Naive thymus-derived CD8-positive, alpha-beta T cell (primary cell): ENCODE results near the gene ACY1. TPM values are rescaled to one million over a fixed set of nuclear protein-coding genes. Genes with fewer than 3 reads are reported as not detected.
A peak's percentile ranks its signal among the peaks of the same experiment; 100 is the strongest.

ENCODE experiments used
- ATAC-seq, 2 donors: fragments of 150-1000 bp; cut with Tn5 transposase in 1 of 2; sonication (Bioruptor Pico), chemical (Tn5 transposase) in 1 of 2; 1 replicate in 1 of 2; 2 replicates in 1 of 2; pipeline ENCODE4 v1.10.0; 2021; ENCODE audit warnings: mild to moderate bottlenecking in 2 of 2, moderate library complexity in 2 of 2
- POLR2A ChIA-PET: fragments of 350-600 bp; sonication (Branson Sonifier 250); formaldehyde crosslinking; loops from one replicate; lab custom pipeline; 2021; ENCODE audit warnings: antibody characterized with exemption; lab: Charles Lee
- DNase-seq, 10 donors: peaks; one replicate each; pipeline versions ENCODE4 v3.0.0 to v3.0.0-alpha.2; 2020 to 2022
- H3K27ac Mint-ChIP-seq, 10 donors: one replicate each; pipeline ENCODE4 v1.8.0; 2020 to 2022; ENCODE audit warnings: mild to moderate bottlenecking in 10 of 10, mixed read lengths in 10 of 10, moderate library complexity in 4 of 10, inconsistent platforms in 1 of 10
- H3K27me3 Mint-ChIP-seq, 5 donors: one replicate each; pipeline ENCODE4 v1.8.0; 2021 to 2022; ENCODE audit warnings: mixed read lengths in 5 of 5
- H3K36me3 Mint-ChIP-seq, 3 donors: one replicate each; pipeline ENCODE4 v1.8.0; 2020 to 2022; ENCODE audit warnings: mixed read lengths in 3 of 3, mild to moderate bottlenecking in 2 of 3, inconsistent platforms in 1 of 3
- H3K4me1 Mint-ChIP-seq, 4 donors: one replicate each; pipeline ENCODE4 v1.8.0; 2021 to 2022; ENCODE audit warnings: mixed read lengths in 4 of 4
- H3K4me3 Mint-ChIP-seq, 10 donors: one replicate each; pipeline ENCODE4 v1.8.0; 2020 to 2022; ENCODE audit warnings: mild to moderate bottlenecking in 10 of 10, mixed read lengths in 10 of 10, moderate library complexity in 6 of 10, inconsistent platforms in 1 of 10
- H3K9me3 Mint-ChIP-seq, 9 donors: one replicate each; pipeline ENCODE4 v1.8.0; 2020 to 2022; ENCODE audit warnings: mixed read lengths in 9 of 9, mild to moderate bottlenecking in 3 of 9, inconsistent platforms in 1 of 9, moderate library complexity in 1 of 9
- polyA plus RNA-seq, 3 donors: library from polyadenylated mRNA; unstranded; fragments of 300-500 nt; fragmentation: Illumina TruSeq; gene quantifications; one replicate each; pipeline ENCODE4 v1.2.3, GENCODE V29; 2021
- total RNA-seq, 8 experiments: library from RNA in 2 of 8; stranded (reverse) in 2 of 8; gene quantifications; one replicate each; pipeline ENCODE4 v1.2.3 and lab custom pipeline; 2021 to 2026

Gene ACY1
- total and polyA plus RNA-seq, 5 experiments from 2014 or later = 14.1 to 28.5 (median 18.5) TPM

DNA sequence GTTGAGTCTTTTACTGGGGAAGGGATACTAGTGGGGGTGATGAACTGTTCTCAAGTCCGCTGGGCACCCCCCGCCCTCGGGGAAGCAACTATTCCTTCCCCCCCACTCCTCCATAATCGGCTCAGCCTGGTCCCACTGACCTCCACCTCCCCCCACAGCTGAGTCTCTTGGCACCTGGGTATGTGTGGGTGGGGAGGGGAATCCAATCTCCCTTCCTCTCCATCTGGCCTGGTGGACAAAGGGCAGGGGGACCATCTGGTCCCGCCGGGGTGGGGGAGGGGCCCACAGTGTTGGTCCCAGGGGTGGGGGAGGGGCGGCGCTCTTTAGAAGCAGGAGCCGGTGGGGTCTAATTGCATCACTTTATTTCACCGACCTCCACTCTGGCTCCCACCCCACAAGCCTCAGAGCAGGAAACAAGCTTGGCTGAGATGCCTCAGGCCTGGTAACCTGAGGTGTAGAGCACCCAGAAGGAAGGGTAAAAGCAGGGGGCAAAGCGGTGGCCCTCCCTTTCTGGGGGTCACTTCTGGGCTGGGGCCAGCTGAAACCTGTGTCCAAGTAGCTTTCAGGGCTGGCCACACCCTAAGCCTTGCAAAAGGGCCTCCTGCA is 15.1 kb upstream of the ACY1 start:
- Mint-ChIP-seq H3K4me1 (peaks cover 13 to 48% (median 30%) of the 10 kb centered on the region in 4 donors), H3K4me3 (peak overlapping the region; percentile 70 to 94 (median 82)), H3K9me3 (no peaks in the 10 kb centered on the region), H3K27me3 (no peaks in the 10 kb centered on the region), H3K27ac (peak overlapping the region in 6 of 10 donors; percentile 57 to 86 (median 73)), H3K36me3 (no peaks in the 10 kb centered on the region)
- POLR2A ChIA-PET = interaction anchor here (0.6 to 1.4 kb wide), 4 partner anchors 11 to 26 kb away, joined by 3 to 8 read pairs (median 4); partner anchors contain the start of genes ACY1, PARP3 and RRP9
- DNase-seq (no peak), ATAC-seq (peak; percentile 2 to 31)

DNA sequence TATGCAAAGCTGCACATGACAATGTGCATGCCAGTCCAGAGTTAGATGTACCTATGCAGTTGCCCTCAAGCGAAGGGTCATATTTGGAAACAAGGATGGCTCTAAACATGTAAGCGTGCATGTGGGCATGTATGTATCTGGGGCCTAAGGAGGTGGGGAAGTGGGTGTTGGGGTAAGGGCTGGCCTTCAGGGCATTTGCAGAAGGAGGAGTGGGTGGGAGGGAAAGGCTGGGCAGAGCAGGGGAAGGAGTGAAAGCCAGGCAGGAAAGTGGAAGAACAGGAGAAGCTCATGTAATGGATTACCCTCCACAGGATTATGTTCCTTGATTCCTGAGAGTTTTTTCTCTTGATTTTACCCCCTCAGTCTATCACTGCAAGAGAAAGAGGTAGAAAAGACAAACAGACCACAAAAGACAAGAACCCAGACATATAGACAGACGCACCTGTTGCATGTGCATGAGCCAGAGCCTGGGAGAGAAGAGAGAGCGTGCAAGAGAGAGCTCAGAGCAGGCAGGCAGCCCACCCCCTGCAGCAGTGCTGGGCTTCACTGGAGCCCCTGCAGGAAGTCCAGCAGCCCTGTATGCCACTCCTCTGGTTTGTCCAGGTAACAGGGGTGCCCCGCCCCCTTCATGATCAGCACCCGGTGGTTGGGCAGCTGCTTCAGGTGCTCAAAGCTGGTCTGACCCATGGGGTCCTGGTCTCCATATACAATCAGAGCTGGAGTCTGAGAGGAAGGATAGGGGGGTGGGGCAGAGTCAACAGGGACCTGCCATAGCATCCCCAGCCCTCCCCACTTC is 14.3 kb upstream of the ACY1 start:
- Mint-ChIP-seq H3K9me3 (no peaks in the 10 kb centered on the region), H3K36me3 (no peaks in the 10 kb centered on the region), H3K4me1 (peaks cover 19 to 52% (median 37%) of the 10 kb centered on the region in 4 donors), H3K27me3 (no peaks in the 10 kb centered on the region), H3K4me3 (peak overlapping the region; percentile 34 to 89 (median 80)), H3K27ac (peak overlapping the region in 9 of 10 donors; percentile 43 to 86 (median 71))
- DNase-seq (no peak), ATAC-seq (no peak)
- POLR2A ChIA-PET = interaction anchor here (0.5 to 1.4 kb wide), 2 partner anchors 14 to 381 kb away, joined by 4 read pairs; partner anchors contain the start of gene ACY1

GRCh38 chr3:51969841-51970240 is 13.5 kb upstream of the ACY1 start:
- no peaks in the 10 kb centered on the region for H3K9me3 Mint-ChIP-seq
- H3K4me3 Mint-ChIP-seq = peak overlapping the region in 1 of 10 donors; percentile 45
- no peaks in the 10 kb centered on the region for H3K27me3 Mint-ChIP-seq
- H3K36me3 Mint-ChIP-seq = no peaks in the 10 kb centered on the region
- POLR2A ChIA-PET = interaction anchor here (0.5 to 1.4 kb wide), 5 partner anchors 13 to 382 kb away, joined by 3 to 4 read pairs (median 3); partner anchors contain the start of gene ACY1
- ATAC-seq (no peak), DNase-seq (no peak)
- peak overlapping the region in 4 of 10 donors; percentile 17 to 24 (median 20) for H3K27ac Mint-ChIP-seq
- H3K4me1 Mint-ChIP-seq = peaks cover 20 to 57% (median 42%) of the 10 kb centered on the region in 4 donors

DNA sequence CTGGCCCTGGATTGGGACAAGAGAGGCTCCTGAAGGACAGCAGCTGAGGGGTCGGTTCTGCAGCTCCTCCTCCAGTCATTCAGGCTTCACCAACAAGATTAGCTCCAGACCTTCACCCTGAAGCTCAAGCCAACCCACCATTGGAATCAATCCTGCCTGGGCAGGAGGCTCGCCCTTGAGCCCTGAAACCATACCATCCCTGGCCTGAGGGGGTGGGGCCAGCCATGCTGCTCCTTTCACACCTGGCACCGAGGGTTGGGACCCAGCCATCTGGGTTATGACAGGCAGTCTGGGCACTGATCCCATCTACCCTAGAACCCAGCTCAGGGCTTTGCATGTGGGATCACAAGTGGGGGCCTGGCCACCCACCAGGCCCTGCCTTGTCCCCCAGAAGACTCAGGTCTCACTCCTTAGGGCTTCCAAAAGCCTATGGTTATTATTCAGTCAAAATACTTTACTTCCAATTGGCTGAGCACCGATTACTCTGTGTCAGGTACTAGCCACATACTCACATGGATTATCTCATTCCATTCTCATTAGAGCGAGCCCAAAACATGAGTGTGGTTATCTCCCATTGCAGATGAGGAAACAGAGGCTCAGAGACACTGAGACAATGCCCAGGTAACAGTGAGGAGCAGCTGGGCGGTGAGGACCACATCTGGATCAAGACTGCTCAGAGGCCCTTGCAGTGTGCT is 12.6 kb upstream of the ACY1 start:
- peak overlapping the region in 5 of 10 donors; percentile 24 to 43 (median 34) for H3K27ac Mint-ChIP-seq
- peak overlapping the region in 5 of 10 donors; percentile 9 to 21 (median 13) for H3K4me3 Mint-ChIP-seq
- H3K9me3 Mint-ChIP-seq = no peaks in the 10 kb centered on the region
- DNase-seq (no peak), ATAC-seq (no peak)
- no peaks in the 10 kb centered on the region for H3K27me3 Mint-ChIP-seq
- H3K36me3 Mint-ChIP-seq = no peaks in the 10 kb centered on the region
- POLR2A ChIA-PET = interaction anchor here (0.9 to 5.3 kb wide), 5 partner anchors 10 to 25 kb away, joined by 3 to 36 read pairs (median 3); partner anchors contain the start of genes ACY1 and RPL29
- peaks cover 23 to 54% (median 44%) of the 10 kb centered on the region in 4 donors for H3K4me1 Mint-ChIP-seq

DNA sequence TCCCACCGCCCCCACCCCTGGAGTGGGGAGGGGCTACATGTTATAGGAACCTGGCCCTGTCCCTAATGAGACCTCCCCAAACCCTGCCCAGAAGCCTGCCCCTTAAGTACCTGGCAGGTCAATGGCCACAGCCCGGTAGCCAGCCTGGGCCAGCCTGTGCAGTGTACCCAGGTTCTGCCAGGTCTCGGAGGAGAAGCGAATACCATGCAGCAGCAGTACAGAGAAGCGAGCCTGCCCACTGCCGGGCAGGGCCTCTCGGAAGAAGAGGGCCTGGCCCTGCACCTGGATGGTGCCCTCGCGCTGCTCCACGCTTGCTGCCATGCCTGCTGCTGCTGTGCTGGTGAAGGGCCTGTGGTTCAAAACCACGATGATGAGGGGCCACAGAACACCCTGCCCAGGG is 12.0 kb upstream of the ACY1 start:
- Mint-ChIP-seq H3K9me3 (no peaks in the 10 kb centered on the region), H3K36me3 (no peaks in the 10 kb centered on the region), H3K27me3 (no peaks in the 10 kb centered on the region), H3K4me3 (peak overlapping the region in 4 of 10 donors; percentile 13 to 70 (median 41)), H3K4me1 (peaks cover 22 to 53% (median 44%) of the 10 kb centered on the region in 4 donors), H3K27ac (peak overlapping the region in 2 of 10 donors; percentile 19 to 34)
- DNase-seq = no peak
- POLR2A ChIA-PET = interaction anchor here (1.2 to 5.3 kb wide), 3 partner anchors 9 to 24 kb away, joined by 3 to 36 read pairs (median 3); partner anchors contain the start of gene RPL29
- ATAC-seq = no peak

DNA sequence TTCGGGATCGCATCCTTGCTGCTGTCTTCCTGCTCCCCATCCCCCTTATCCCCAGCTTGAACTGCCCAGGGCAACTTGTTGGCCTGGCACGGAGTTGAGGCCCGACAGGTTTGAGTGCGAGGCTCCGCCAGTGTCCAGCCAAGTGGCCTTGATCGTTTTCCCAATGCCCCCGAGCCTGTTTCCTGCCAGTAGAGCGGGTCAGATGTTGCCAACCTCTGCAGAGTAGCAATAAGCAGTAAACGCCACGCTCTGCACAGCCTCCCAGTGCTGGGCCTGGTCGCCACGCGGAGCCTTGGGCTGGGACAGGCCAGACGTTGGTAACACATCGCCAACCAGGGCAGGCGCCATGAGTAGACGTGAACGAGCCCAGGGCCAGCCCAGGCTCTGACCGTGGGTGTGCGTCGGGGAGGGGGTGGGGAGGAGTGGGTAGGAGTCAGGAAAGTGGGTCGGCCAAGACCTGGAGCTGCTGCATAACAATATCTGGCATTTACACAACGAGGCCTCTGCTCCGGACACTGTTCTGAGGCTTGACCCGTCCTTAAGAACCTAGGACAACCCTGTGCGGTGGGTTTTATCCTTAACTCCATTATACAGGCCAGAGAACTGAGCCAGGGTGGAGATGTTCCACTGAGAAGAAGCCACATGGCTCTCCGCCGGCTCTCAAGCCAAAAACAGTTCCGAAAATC is 8.9 kb upstream of the ACY1 start:
- peak overlapping the region; percentile 88 to 96 (median 95) for H3K27ac Mint-ChIP-seq
- peak; percentile 16 to 20 for ATAC-seq

DNA sequence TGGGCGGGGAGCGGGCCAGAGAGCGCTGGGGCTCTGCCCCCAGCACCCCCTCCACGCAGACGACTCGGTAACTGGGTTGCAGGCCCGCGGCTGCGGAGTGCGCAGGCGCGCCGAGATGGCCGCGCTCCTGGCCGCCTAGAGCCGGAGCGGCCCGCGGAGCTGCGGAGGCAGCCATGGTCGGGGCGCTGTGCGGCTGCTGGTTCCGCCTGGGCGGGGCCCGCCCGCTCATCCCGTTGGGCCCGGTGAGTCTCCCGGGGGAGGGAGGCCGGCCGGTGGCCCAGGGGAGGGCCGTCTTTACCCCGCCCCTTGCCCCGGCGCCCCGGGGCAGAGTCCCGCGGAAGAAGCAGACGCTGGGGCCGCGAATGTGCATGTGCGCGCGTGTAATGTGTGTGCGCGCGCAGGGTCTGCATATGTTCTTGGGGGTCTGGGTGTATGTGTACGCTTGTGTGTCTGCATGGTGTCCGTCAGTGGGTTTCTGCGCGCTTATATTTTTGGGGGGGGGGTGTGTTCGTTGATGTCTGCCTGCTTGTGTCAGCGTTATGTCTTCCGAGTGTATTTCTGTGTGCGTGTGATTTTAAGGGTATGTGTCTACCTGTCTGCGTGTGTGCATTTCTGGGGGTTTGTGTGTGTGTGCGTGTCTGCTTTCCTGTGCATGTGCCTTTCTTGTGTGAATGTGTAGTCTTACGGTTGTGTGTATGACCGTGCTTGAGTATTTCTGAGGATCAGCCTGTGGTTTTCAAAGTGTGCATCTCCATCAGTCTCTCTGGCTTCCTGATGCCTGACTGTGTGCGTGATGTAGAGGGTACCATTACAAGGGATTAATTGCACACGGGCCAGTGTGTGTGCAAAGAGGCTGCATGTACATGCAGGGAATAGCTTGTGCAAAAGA is 8.1 kb upstream of the ACY1 start, which contains the start of gene ABHD14A:
TSS of gene ABHD14A (plus strand) at position 102 of the 889 bp plus-strand sequence. CDS start at position 174, 72 bp downstream.
- Mint-ChIP-seq H3K27ac (peak within 1 kb of the TSS; percentile 91 to 96 (median 95)), H3K9me3 (no peaks in the 10 kb centered on the region), H3K36me3 (no peaks in the 10 kb centered on the region), H3K27me3 (no peaks in the 10 kb centered on the region), H3K4me3 (peak within 1 kb of the TSS; percentile 89 to 97 (median 94)), H3K4me1 (peaks cover 23 to 54% (median 39%) of the 10 kb centered on the region in 4 donors)
- ATAC-seq = peak; percentile 70 to 80
- DNase-seq = peak; percentile 57 to 81 (median 72)
- POLR2A ChIA-PET = interaction anchor here (0.7 to 5.3 kb wide), 11 partner anchors 8 to 348 kb away, joined by 3 to 42 read pairs (median 3); partner anchors contain the start of genes ACY1, GPR62, PARP3 and RPL29

More for the DNA sequence above, 8.9 kb upstream of the ACY1 start:
- Mint-ChIP-seq H3K9me3 (no peaks in the 10 kb centered on the region), H3K4me1 (peaks cover 23 to 55% (median 39%) of the 10 kb centered on the region in 4 donors), H3K36me3 (no peaks in the 10 kb centered on the region), H3K27me3 (no peaks in the 10 kb centered on the region), H3K4me3 (peak overlapping the region; percentile 89 to 97 (median 94))
- peak in 1 of 10 donors; percentile 20 for DNase-seq
- POLR2A ChIA-PET = interaction anchor here (0.7 to 5.3 kb wide), 12 partner anchors 8 to 475 kb away, joined by 3 to 42 read pairs (median 4); partner anchors contain the start of genes ACY1, DCAF1, GPR62 and PARP3

GRCh38 chr3:51975852-51976549 is 7.3 kb upstream of the ACY1 start:
- H3K36me3 Mint-ChIP-seq = no peaks in the 10 kb centered on the region
- H3K4me3 Mint-ChIP-seq = peak overlapping the region; percentile 82 to 95 (median 91)
- H3K27me3 Mint-ChIP-seq = no peaks in the 10 kb centered on the region
- peak overlapping the region; percentile 77 to 96 (median 90) for H3K27ac Mint-ChIP-seq
- H3K9me3 Mint-ChIP-seq = no peaks in the 10 kb centered on the region
- peak in 2 of 10 donors; percentile 17 to 48 for DNase-seq
- POLR2A ChIA-PET = interaction anchor here (0.6 to 5.3 kb wide), 8 partner anchors 8 to 1660 kb away, joined by 3 to 42 read pairs (median 6); partner anchors contain the start of genes ACY1, PARP3, RPL29 and RRP9
- peaks cover 23 to 52% (median 41%) of the 10 kb centered on the region in 4 donors for H3K4me1 Mint-ChIP-seq
- ATAC-seq = no peak

DNA sequence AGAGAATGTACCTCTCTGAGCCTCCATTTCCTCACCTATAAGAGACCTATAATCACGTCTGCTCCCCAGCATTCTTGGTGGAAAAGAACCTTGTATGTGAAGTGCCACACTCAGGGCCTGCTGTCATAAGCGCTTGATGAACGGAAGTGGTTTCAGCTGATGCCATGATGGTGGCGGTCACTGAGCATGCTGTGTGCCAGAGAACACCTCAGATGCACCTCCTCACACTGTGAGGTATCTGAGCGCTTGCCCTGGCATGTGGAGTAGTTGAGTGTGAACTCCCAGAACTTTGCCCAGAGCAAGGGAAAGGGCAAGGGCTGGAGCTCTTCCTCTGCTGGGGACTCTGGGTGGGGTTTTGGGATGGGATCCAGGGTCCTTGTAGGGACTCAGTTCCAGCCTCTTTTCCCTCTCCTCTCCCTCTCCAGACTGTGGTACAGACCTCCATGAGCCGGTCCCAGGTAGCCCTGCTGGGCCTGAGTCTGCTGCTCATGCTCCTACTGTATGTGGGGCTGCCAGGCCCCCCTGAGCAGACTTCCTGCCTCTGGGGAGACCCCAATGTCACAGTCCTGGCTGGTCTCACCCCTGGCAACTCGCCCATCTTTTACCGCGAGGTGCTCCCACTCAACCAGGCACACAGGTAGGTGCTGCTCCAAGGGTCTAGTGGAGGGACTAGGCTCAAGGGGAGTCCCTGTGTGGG is 5.7 kb upstream of the ACY1 start:
- H3K9me3 Mint-ChIP-seq = no peaks in the 10 kb centered on the region
- no peaks in the 10 kb centered on the region for H3K36me3 Mint-ChIP-seq
- H3K27me3 Mint-ChIP-seq = no peaks in the 10 kb centered on the region
- POLR2A ChIA-PET = interaction anchor here (1.3 kb wide), 2 partner anchors 9 to 15 kb away, joined by 4 to 7 read pairs; no protein-coding TSS in a partner anchor
- peak overlapping the region; percentile 44 to 90 (median 78) for H3K27ac Mint-ChIP-seq
- H3K4me1 Mint-ChIP-seq = peaks cover 25 to 59% (median 50%) of the 10 kb centered on the region in 4 donors
- ATAC-seq = peak; percentile 38 to 70
- peak in 7 of 10 donors; percentile 30 to 74 (median 56) for DNase-seq
- H3K4me3 Mint-ChIP-seq = peak overlapping the region; percentile 7 to 95 (median 70)
